GM12878 (cell line): ENCODE measurements around the gene CAMK1. TPM values are rescaled to one million over a fixed set of nuclear protein-coding genes. Genes with fewer than 3 reads are reported as not detected.

ENCODE experiments used
- ATAC-seq: fragments of 200-7000 bp; cut with Tn5 transposase; 3 replicates; pipeline ENCODE4 v1.9.1; 2020; ENCODE audit warnings: mild to moderate bottlenecking, moderate library complexity
- BruUV-seq: library from RNA; stranded (reverse); fragments of 400-500 nt; replicated peaks from 2 replicates; lab custom pipeline; 2021; lab: Mats Ljungman, UMichigan
- CTCF ChIA-PET: fragments of 300-600 bp; sonication (Branson Sonifier 250); formaldehyde crosslinking; extraction: SDS; loops from one replicate; lab custom pipeline; 2021; ENCODE audit warnings: inconsistent platforms; lab: Yijun Ruan, JAX
- POLR2A ChIA-PET: fragments of 350-600 bp; formaldehyde crosslinking; extraction: SDS; loops from one replicate; lab custom pipeline; 2021; ENCODE audit warnings: inconsistent platforms; lab: Charles Lee
- RAD21 ChIA-PET: fragments of 300-600 bp; sonication (Branson Sonifier 250); formaldehyde crosslinking; loops from one replicate; lab custom pipeline; 2023; ENCODE audit warnings: antibody characterized with exemption; ENCODE audit not compliant: unreplicated experiment; lab: Charles Lee
- SMC1A ChIA-PET: fragments of 300-600 bp; sonication (Branson Sonifier 250); formaldehyde crosslinking; loops from one replicate; lab custom pipeline; 2023; ENCODE audit not compliant: unreplicated experiment, uncharacterized antibody; lab: Charles Lee
- DNase-seq: peaks from one replicate; pipeline ENCODE4 v3.0.0-alpha.2; 2011; ENCODE audit warnings: low read depth, low spot score
- FAIRE-seq: peaks from 3 replicates; lab custom pipeline; 2011; peaks lifted over from hg19 to GRCh38; lab: Jason Lieb, UNC
- H2AFZ ChIP-seq: 2 replicates; pipeline ENCODE4 v1.6.0; 2011; ENCODE audit warnings: low read depth, low read length, control low read depth; ENCODE audit not compliant: control insufficient read depth
- H3K27ac ChIP-seq: 2 replicates; pipeline ENCODE4 v1.5.1; 2011; ENCODE audit warnings: control low read depth; ENCODE audit not compliant: control insufficient read depth, insufficient read depth
- H3K27me3 ChIP-seq, 2 experiments: replicated peaks in 1 of 2; 2 replicates each; pipeline versions ENCODE4 v1.6.0 to v1.6.1; 2011; ENCODE audit warnings: low read length in 1 of 2; ENCODE audit not compliant: control insufficient read depth in 2 of 2, insufficient read depth in 2 of 2
- H3K36me3 ChIP-seq, 2 experiments: 2 replicates each; pipeline ENCODE4 v1.5.1; 2011; ENCODE audit warnings: low read length in 1 of 2; ENCODE audit not compliant: control insufficient read depth in 2 of 2, insufficient read depth in 2 of 2
- H3K4me1 ChIP-seq: 2 replicates; pipeline ENCODE4 v1.6.1; 2011; ENCODE audit warnings: mild to moderate bottlenecking, low read length, moderate library complexity, mixed read lengths; ENCODE audit not compliant: control insufficient read depth, insufficient read depth
- H3K4me2 ChIP-seq: 2 replicates; pipeline ENCODE4 v1.6.0; 2011; ENCODE audit warnings: control low read depth; ENCODE audit not compliant: control insufficient read depth, insufficient read depth
- H3K4me3 ChIP-seq: fragments of 200-600 bp; sonication (generic); 2 replicates; pipeline ENCODE4 v1.5.1; 2016
- H3K79me2 ChIP-seq: 2 replicates; pipeline ENCODE4 v1.6.0; 2011; ENCODE audit warnings: low read length; ENCODE audit not compliant: control insufficient read depth, insufficient read depth
- H3K9ac ChIP-seq: 2 replicates; pipeline ENCODE4 v1.8.0; 2011; ENCODE audit warnings: low read length, control low read depth, mixed read lengths; ENCODE audit not compliant: control insufficient read depth, insufficient read depth
- H3K9me3 ChIP-seq: replicated peaks from 3 replicates; pipeline ENCODE4 v1.5.1; 2011; ENCODE audit warnings: mild to moderate bottlenecking, low read length; ENCODE audit not compliant: control insufficient read depth, insufficient read depth
- H4K20me1 ChIP-seq: 2 replicates; pipeline ENCODE4 v1.6.0; 2011; ENCODE audit not compliant: control insufficient read depth, insufficient read depth
- BRCA1 ChIP-seq: IDR thresholded peaks from 2 replicates; pipeline ENCODE4 v1.6.1; 2011; ENCODE audit warnings: low read depth, low read length, improper control_type of control experiment
- CBFB ChIP-seq: IDR thresholded peaks from 2 replicates; pipeline ENCODE4 v1.6.1; 2016; ENCODE audit warnings: antibody characterized with exemption, low read depth
- ESRRA ChIP-seq: IDR thresholded peaks from 2 replicates; pipeline ENCODE4 v1.6.1; 2012; ENCODE audit warnings: mild to moderate bottlenecking, low read length, improper control_type of control experiment
- IRF3 ChIP-seq: fragments of 450-650 bp; IDR thresholded peaks from 2 replicates; pipeline ENCODE4 v1.6.1; 2014; ENCODE audit warnings: mild to moderate bottlenecking
- LARP7 ChIP-seq: fragments of 450-650 bp; IDR thresholded peaks from 2 replicates; pipeline ENCODE4 v1.6.1; 2017; ENCODE audit warnings: mild to moderate bottlenecking
- RELB ChIP-seq: fragments of 450-650 bp; IDR thresholded peaks from 2 replicates; pipeline ENCODE4 v1.6.1; 2017; ENCODE audit warnings: low read depth, mild to moderate bottlenecking, moderate library complexity
- ZBTB33 ChIP-seq: fragments of 450-650 bp; IDR thresholded peaks from 2 replicates; pipeline ENCODE4 v1.6.1; 2017; ENCODE audit warnings: mild to moderate bottlenecking
- ZZZ3 ChIP-seq: IDR thresholded peaks from 2 replicates; pipeline ENCODE4 v1.6.1; 2011; ENCODE audit warnings: low read depth; ENCODE audit not compliant: control insufficient read depth, insufficient read length
- WGBS: methylation state at CpG from one replicate; pipeline ENCODE4 v1.1.6; 2016; ENCODE audit warnings: low lambda C conversion rate; ENCODE audit not compliant: insufficient replicate concordance, insufficient coverage; ENCODE audit errors: missing lambda C conversion rate; 5-methylcytosine and 5-hydroxymethylcytosine counted together
- in situ Hi-C: fragments of 300-500 bp; cut with MboI; formaldehyde crosslinking; loops from 9 replicates; pipeline ENCODE4 v1.14.3; 2018; ENCODE audit warnings: mixed read lengths
- intact Hi-C: fragments of 100-400 bp; cut with micrococcal nuclease; formaldehyde crosslinking; loops from one replicate; pipeline ENCODE4 v1.14.2; 2022; ENCODE audit not compliant: unreplicated experiment
- polyA plus RNA-seq, 11 experiments: library from polyadenylated mRNA; depleted of rRNA in 4 of 11; unstranded in 6 of 11; stranded (reverse) in 5 of 11; fragments of >200 nt; fragmentation: Nextera tagmentation in 4 of 11; fragmentation: Illumina TruSeq in 1 of 11; extraction: Ambion mirVana in 4 of 11; extraction: Trizol in 1 of 11; gene quantifications; 1 replicate in 1 of 11; 2 replicates in 10 of 11; pipeline versions ENCODE4 v1.2.1 to v1.2.3, GENCODE V29; 2011 to 2016; ENCODE audit warnings: inconsistent platforms in 2 of 11, missing spikeins in 2 of 11, low read depth in 1 of 11
- total RNA-seq, 4 experiments: library from RNA; depleted of rRNA in 3 of 4; stranded (reverse); fragments of >200 nt in 3 of 4; fragmentation: Illumina TruSeq in 1 of 4; extraction: Trizol in 1 of 4; gene quantifications; 2 replicates each; pipeline versions ENCODE4 v1.2.1 to v1.2.3, GENCODE V29; 2013 to 2021

CAMK1 gene
- total and polyA plus RNA-seq, 10 of the 15 experiments (the other 5 are each of a cell fraction or from before 2014, with no cell fraction given), result 0.24 to 2.1 (median 0.51) TPM; not detected in 2

GRCh38 chr3:9749645-9750555, 19.8 kb downstream of the CAMK1 start, which contains the start of gene OGG1 (continued):
- no peak for TF ChIP-seq ZBTB33

GRCh38 chr3:9749296-9749644, 20.5 kb downstream of the CAMK1 start:
- RAD21 ChIA-PET, result interaction anchor here (0.7 to 3.1 kb wide), 6 partner anchors 18 to 245 kb away, joined by 3 to 11 read pairs (median 6); partner anchors contain the start of genes ARPC4, BRPF1, MTMR14 and TADA3
- in situ Hi-C loops, result no loop called here

More at GRCh38 chr3:9749296-9749644, 20.5 kb downstream of the CAMK1 start:
- WGBS, result 34% methylated on average over 19 of the region's 19 CpGs
- peak overlapping the region; percentile 70 for H3K4me2 ChIP-seq
- SMC1A ChIA-PET, result interaction anchor here (0.8 to 2.6 kb wide), 8 partner anchors 10 to 99 kb away, joined by 3 to 16 read pairs (median 4); partner anchors contain the start of genes ARPC4, BRPF1 and TADA3
- H3K4me1 ChIP-seq, result peaks cover 21% of the 10 kb centered on the region
- POLR2A ChIA-PET, result interaction anchor here (0.6 to 2.9 kb wide), 7 partner anchors 15 to 355 kb away, joined by 3 to 20 read pairs (median 4); partner anchors contain the start of genes ARPC4, RPUSD3 and TADA3
- DNase-seq, result no peak
- CTCF ChIA-PET, result interaction anchor here (0.8 to 3.2 kb wide), 6 partner anchors 10 to 61 kb away, joined by 3 to 24 read pairs (median 3); partner anchors contain the start of genes ARPC4, BRPF1 and TADA3
- H3K9me3 ChIP-seq, result no peaks in the 10 kb centered on the region
- no TSS peak for BruUV-seq
- intact Hi-C loops, result loop anchor here (1.0 kb wide), 1 partner anchor 18 kb away; the partner anchor contains the start of gene BRPF1
- peak overlapping the region; percentile 82 for H3K27ac ChIP-seq
- no peaks in the 10 kb centered on the region for H4K20me1 ChIP-seq
- peak overlapping the region; percentile 61 for H3K9ac ChIP-seq
- H2AFZ ChIP-seq, result peak overlapping the region; percentile 99
- TF ChIP-seq ZZZ3 (no peak), BRCA1 (0 out of 2 replicates have a peak, but pooled peaks have one; percentile 11), LARP7 (peak; percentile 47; the same call in 1 of the 2 replicates), CBFB (no peak), ESRRA (no peak), IRF3 (no peak), RELB (no peak)
- peak overlapping the region; percentile 77 for H3K4me3 ChIP-seq
- no peak for ATAC-seq
- FAIRE-seq, result no peak
- peaks cover 15% of the 10 kb centered on the region for H3K79me2 ChIP-seq
- H3K27me3 ChIP-seq, result no peaks in the 10 kb centered on the region
- peaks cover 16 to 17% of the 10 kb centered on the region in 2 experiments for H3K36me3 ChIP-seq
